K562 (cell line): ENCODE data around the gene DNALI1. TPM values are rescaled to one million over a fixed set of nuclear protein-coding genes. Genes with fewer than 3 reads are reported as not detected.

Experiments
- CCNT2 ChIP-seq: IDR thresholded peaks from 2 replicates; pipeline ENCODE4 v1.6.1; 2011; ENCODE audit warnings: borderline replicate concordance, low read depth, mild to moderate bottlenecking, moderate library complexity, mixed read lengths, low read length; ENCODE audit not compliant: insufficient read length; ENCODE audit errors: extremely low read depth
- ELF4 ChIP-seq: fragments of 450-650 bp; formaldehyde crosslinking; IDR thresholded peaks from 2 replicates; pipeline ENCODE4 v1.4.0; 2022; ENCODE audit warnings: missing genetic modification characterization
- GTF2F1 ChIP-seq: IDR thresholded peaks from 2 replicates; pipeline ENCODE4 v1.6.1; 2011; ENCODE audit warnings: low read depth, low read length, improper control_type of control experiment
- MIER1 ChIP-seq: fragments of 450-650 bp; IDR thresholded peaks from 2 replicates; pipeline ENCODE4 v1.6.1; 2016; ENCODE audit warnings: antibody characterized with exemption, mild to moderate bottlenecking, low read depth
- POLR2AphosphoS5 ChIP-seq: IDR thresholded peaks from 2 replicates; pipeline ENCODE4 v1.6.1; 2011; ENCODE audit warnings: mild to moderate bottlenecking, low read depth, low read length, moderate library complexity; ENCODE audit not compliant: control insufficient read depth, insufficient read depth
- RAD21 ChIP-seq, 2 experiments: fragments of 250-450 bp in 1 of 2; fragments of 450-650 bp in 1 of 2; sonication (Bioruptor Pico) in 1 of 2; formaldehyde crosslinking in 1 of 2; IDR thresholded peaks in 1 of 2; conservative IDR thresholded peaks in 1 of 2; 2 replicates each; pipeline versions ENCODE4 v1.4.0 to v1.8.0; 2020 to 2022; ENCODE audit warnings: mild to moderate bottlenecking in 2 of 2, moderate library complexity in 1 of 2
- RBM14 ChIP-seq: fragments of 200-400 bp; formaldehyde crosslinking; IDR thresholded peaks from 2 replicates; pipeline ENCODE4 v1.6.1; 2018; ENCODE audit warnings: low read depth, mild to moderate bottlenecking, low read length, moderate library complexity, borderline replicate concordance; ENCODE audit not compliant: insufficient read depth
- RFX1 ChIP-seq: fragments of 450-650 bp; IDR thresholded peaks from 2 replicates; pipeline ENCODE4 v1.6.1; 2016; ENCODE audit warnings: mild to moderate bottlenecking, moderate library complexity
- STAT5A ChIP-seq: IDR thresholded peaks from 2 replicates; pipeline ENCODE4 v1.6.1; 2012; ENCODE audit warnings: low read length, inconsistent platforms, borderline replicate concordance
- TAF9B ChIP-seq: fragments of 450-650 bp; IDR thresholded peaks from 2 replicates; pipeline ENCODE4 v1.6.1; 2018; ENCODE audit warnings: mild to moderate bottlenecking; ENCODE audit not compliant: partially characterized antibody
- TCF7L2 ChIP-seq: fragments of 150-350 bp; IDR thresholded peaks from 2 replicates; pipeline ENCODE4 v1.6.1; 2016; ENCODE audit warnings: low read depth, mild to moderate bottlenecking, low read length, moderate library complexity
- TRIM24 ChIP-seq, 2 experiments: fragments of 450-650 bp; IDR thresholded peaks; 2 replicates each; pipeline ENCODE4 v1.6.1; 2016
- ZBED1 ChIP-seq: IDR thresholded peaks from 2 replicates; pipeline ENCODE4 v1.6.1; 2014
- ZKSCAN8 ChIP-seq: fragments of 200-800 bp; sonication (Bioruptor generic); IDR thresholded peaks from 2 replicates; pipeline ENCODE4 v1.6.1; 2016; ENCODE audit warnings: missing genetic modification characterization, missing compliant biosample characterization
- ZNF507 ChIP-seq: conservative IDR thresholded peaks from 2 replicates; pipeline ENCODE4 v1.6.1; 2017; ENCODE audit warnings: missing genetic modification characterization, missing compliant biosample characterization
- ZNF699 ChIP-seq: fragments of 250-450 bp; sonication (Bioruptor Pico); IDR thresholded peaks from 2 replicates; pipeline ENCODE4 v1.8.0; 2021; ENCODE audit warnings: mild to moderate bottlenecking, moderate library complexity; ENCODE audit not compliant: insufficient replicate concordance
- polyA plus RNA-seq, 8 experiments: library from polyadenylated mRNA; depleted of rRNA in 4 of 8; stranded (reverse) in 5 of 8; unstranded in 3 of 8; fragments of >200 nt; fragmentation: Nextera tagmentation in 2 of 8; fragmentation: Illumina TruSeq in 1 of 8; extraction: Ambion mirVana in 2 of 8; extraction: Trizol in 1 of 8; gene quantifications; 2 replicates each; pipeline versions ENCODE4 v1.2.1 to v1.2.3, GENCODE V29; 2011 to 2014; ENCODE audit warnings: inconsistent platforms in 1 of 8, missing spikeins in 1 of 8
- total RNA-seq, 7 experiments: library from RNA; depleted of rRNA in 6 of 7; stranded (reverse); fragments of >200 nt in 6 of 7; fragmentation: Illumina TruSeq in 2 of 7; extraction: Trizol in 2 of 7; gene quantifications; 2 replicates each; pipeline versions ENCODE4 v1.2.1 to v1.2.3, GENCODE V29; 2011 to 2021; ENCODE audit warnings: low replicate concordance in 1 of 7
- TF ChIP-seq, protein P1 (sequence below): fragments of 250-450 bp; sonication (Bioruptor Pico); IDR thresholded peaks from 2 replicates; pipeline ENCODE4 v1.8.0; 2021; ENCODE audit warnings: moderate library complexity, mild to moderate bottlenecking, inconsistent platforms
- TF ChIP-seq, protein P2 (sequence below), 2 experiments: IDR thresholded peaks in 1 of 2; conservative IDR thresholded peaks in 1 of 2; 2 replicates each; pipeline ENCODE4 v1.6.1; 2016; ENCODE audit warnings: low read depth in 2 of 2, mild to moderate bottlenecking in 1 of 2, missing compliant biosample characterization in 1 of 2, missing genetic modification characterization in 1 of 2, moderate library complexity in 1 of 2
- TF ChIP-seq, protein P3 (sequence below): sonication (generic); formaldehyde crosslinking; IDR thresholded peaks from 2 replicates; pipeline ENCODE4 v1.8.1; 2022; ENCODE audit warnings: missing genetic modification reagents

The DNALI1 gene
- total and polyA plus RNA-seq, 9 of the 15 experiments (the other 6 are each of a cell fraction or from before 2014, with no cell fraction given): 0.87 to 5.6 (median 1.2) TPM

- no peak for TF ChIP-seq TRIM24 (IDR thresholded peaks at IDR 0.05)
- TF ChIP-seq RAD21 (CRISPR knock-in tag; conservative IDR thresholded peaks at IDR 0.05 in 1 of 2, IDR thresholded peaks at IDR 0.05 in 1 of 2): no peak
- TF ChIP-seq ZNF507 (tag): no peak
- TF ChIP-seq ZBED1: no peak
- TF ChIP-seq, protein P1, sequence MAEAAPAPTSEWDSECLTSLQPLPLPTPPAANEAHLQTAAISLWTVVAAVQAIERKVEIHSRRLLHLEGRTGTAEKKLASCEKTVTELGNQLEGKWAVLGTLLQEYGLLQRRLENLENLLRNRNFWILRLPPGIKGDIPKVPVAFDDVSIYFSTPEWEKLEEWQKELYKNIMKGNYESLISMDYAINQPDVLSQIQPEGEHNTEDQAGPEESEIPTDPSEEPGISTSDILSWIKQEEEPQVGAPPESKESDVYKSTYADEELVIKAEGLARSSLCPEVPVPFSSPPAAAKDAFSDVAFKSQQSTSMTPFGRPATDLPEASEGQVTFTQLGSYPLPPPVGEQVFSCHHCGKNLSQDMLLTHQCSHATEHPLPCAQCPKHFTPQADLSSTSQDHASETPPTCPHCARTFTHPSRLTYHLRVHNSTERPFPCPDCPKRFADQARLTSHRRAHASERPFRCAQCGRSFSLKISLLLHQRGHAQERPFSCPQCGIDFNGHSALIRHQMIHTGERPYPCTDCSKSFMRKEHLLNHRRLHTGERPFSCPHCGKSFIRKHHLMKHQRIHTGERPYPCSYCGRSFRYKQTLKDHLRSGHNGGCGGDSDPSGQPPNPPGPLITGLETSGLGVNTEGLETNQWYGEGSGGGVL (CRISPR knock-in tag): no peak
- 0 out of 2 replicates have a peak, but pooled peaks have one; percentile 29 for TF ChIP-seq ELF4 (CRISPR knock-in tag)
- TF ChIP-seq CCNT2: no peak
- TF ChIP-seq RBM14: no peak
- no peak for TF ChIP-seq STAT5A
- TF ChIP-seq RFX1: no peak
- TF ChIP-seq ZKSCAN8 (CRISPR knock-in tag): no peak
- no peak for TF ChIP-seq POLR2AphosphoS5
- TF ChIP-seq GTF2F1: no peak
- TF ChIP-seq, protein P2, sequence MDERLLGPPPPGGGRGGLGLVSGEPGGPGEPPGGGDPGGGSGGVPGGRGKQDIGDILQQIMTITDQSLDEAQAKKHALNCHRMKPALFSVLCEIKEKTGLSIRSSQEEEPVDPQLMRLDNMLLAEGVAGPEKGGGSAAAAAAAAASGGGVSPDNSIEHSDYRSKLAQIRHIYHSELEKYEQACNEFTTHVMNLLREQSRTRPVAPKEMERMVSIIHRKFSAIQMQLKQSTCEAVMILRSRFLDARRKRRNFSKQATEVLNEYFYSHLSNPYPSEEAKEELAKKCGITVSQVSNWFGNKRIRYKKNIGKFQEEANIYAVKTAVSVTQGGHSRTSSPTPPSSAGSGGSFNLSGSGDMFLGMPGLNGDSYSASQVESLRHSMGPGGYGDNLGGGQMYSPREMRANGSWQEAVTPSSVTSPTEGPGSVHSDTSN (CRISPR knock-in tag; IDR thresholded peaks at IDR 0.05; ENCODE audit: low read depth): no peak
- TF ChIP-seq, protein P2 (tag; conservative IDR thresholded peaks at IDR 0.05; ENCODE audit: low read depth): no peak; the same call in 1 of the 2 replicates
- no peak for TF ChIP-seq ZNF699 (CRISPR knock-in tag)
- TF ChIP-seq, protein P3, sequence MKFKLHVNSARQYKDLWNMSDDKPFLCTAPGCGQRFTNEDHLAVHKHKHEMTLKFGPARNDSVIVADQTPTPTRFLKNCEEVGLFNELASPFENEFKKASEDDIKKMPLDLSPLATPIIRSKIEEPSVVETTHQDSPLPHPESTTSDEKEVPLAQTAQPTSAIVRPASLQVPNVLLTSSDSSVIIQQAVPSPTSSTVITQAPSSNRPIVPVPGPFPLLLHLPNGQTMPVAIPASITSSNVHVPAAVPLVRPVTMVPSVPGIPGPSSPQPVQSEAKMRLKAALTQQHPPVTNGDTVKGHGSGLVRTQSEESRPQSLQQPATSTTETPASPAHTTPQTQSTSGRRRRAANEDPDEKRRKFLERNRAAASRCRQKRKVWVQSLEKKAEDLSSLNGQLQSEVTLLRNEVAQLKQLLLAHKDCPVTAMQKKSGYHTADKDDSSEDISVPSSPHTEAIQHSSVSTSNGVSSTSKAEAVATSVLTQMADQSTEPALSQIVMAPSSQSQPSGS: no peak
- TF ChIP-seq MIER1: peak; percentile 50; the same call in 1 of the 2 replicates
- TF ChIP-seq TAF9B: no peak
- no peak for TF ChIP-seq TCF7L2
Observed at GRCh38 chr1:37515185-37516034, 41.3 kb upstream of the DNALI1 start (continued).
